HEK293 (cell line): Measurements from ENCODE around the gene EPAS1.

ENCODE experiments used
- CTCF ChIA-PET: fragments of 350-600 bp; formaldehyde crosslinking; extraction: SDS; loops from one replicate; lab custom pipeline; 2021; ENCODE audit warnings: antibody characterized with exemption; lab: Yijun Ruan, JAX
- POLR2A ChIA-PET: fragments of 300-600 bp; formaldehyde crosslinking; extraction: SDS; loops from one replicate; lab custom pipeline; 2020; ENCODE audit warnings: antibody characterized with exemption, inconsistent platforms; lab: Yijun Ruan, JAX
- H3K27ac ChIP-seq: fragments of 200-500 bp; sonication (Bioruptor generic); 2 replicates; pipeline ENCODE4 v1.5.1; 2014; ENCODE audit warnings: low read depth, low read length, control low read depth, inconsistent platforms; ENCODE audit errors: extremely low read depth
- H3K36me3 ChIP-seq, 2 experiments: fragments of 200-500 bp in 1 of 2; sonication (Bioruptor generic) in 1 of 2; 1 replicate in 1 of 2; 2 replicates in 1 of 2; pipeline ENCODE4 v1.5.1; 2014 to 2017; ENCODE audit warnings: inconsistent platforms in 2 of 2, low read length in 2 of 2; ENCODE audit not compliant: control insufficient read depth in 2 of 2, insufficient read depth in 1 of 2
- H3K4me1 ChIP-seq: fragments of 200-500 bp; sonication (Bioruptor generic); 2 replicates; pipeline ENCODE4 v1.5.1; 2014; ENCODE audit warnings: mild to moderate bottlenecking, low read length, inconsistent platforms; ENCODE audit not compliant: control insufficient read depth, insufficient read depth
- H3K4me3 ChIP-seq: 2 replicates; pipeline ENCODE4 v1.5.1; 2011; ENCODE audit warnings: low read depth, mild to moderate bottlenecking, control low read depth, low read length, moderate library complexity
- H3K9me3 ChIP-seq: fragments of 200-500 bp; sonication (Bioruptor generic); 2 replicates; pipeline ENCODE4 v1.5.1; 2014; ENCODE audit warnings: low read depth, low read length, inconsistent platforms; ENCODE audit not compliant: control insufficient read depth, insufficient read depth
- IKZF3 ChIP-seq: fragments of 450-650 bp; IDR thresholded peaks from 2 replicates; pipeline ENCODE4 v1.5.0; 2018; ENCODE audit warnings: missing biosample characterization, mild to moderate bottlenecking, missing genetic modification characterization, moderate library complexity
- MEIS1 ChIP-seq: sonication (generic); formaldehyde crosslinking; IDR thresholded peaks from 2 replicates; pipeline ENCODE4 v1.8.1; 2022; ENCODE audit warnings: missing genetic modification reagents, mild to moderate bottlenecking, borderline replicate concordance
- MZF1 ChIP-seq: fragments of 450-650 bp; formaldehyde crosslinking; IDR thresholded peaks from 2 replicates; pipeline ENCODE4 v1.5.1; 2017; ENCODE audit warnings: missing biosample characterization, missing genetic modification characterization, borderline replicate concordance
- OVOL3 ChIP-seq: fragments of 450-650 bp; formaldehyde crosslinking; IDR thresholded peaks from 2 replicates; pipeline ENCODE4 v1.5.1; 2016; ENCODE audit warnings: missing biosample characterization, missing genetic modification characterization
- PBX3 ChIP-seq: sonication (generic); formaldehyde crosslinking; IDR thresholded peaks from 2 replicates; pipeline ENCODE4 v1.8.1; 2022; ENCODE audit warnings: mild to moderate bottlenecking, moderate library complexity, missing genetic modification reagents
- RBAK ChIP-seq: fragments of 450-650 bp; formaldehyde crosslinking; IDR thresholded peaks from 2 replicates; pipeline ENCODE4 v1.5.1; 2016; ENCODE audit warnings: missing biosample characterization, missing genetic modification characterization
- SP2 ChIP-seq: fragments of 450-650 bp; formaldehyde crosslinking; IDR thresholded peaks from 2 replicates; pipeline ENCODE4 v1.5.1; 2016; ENCODE audit warnings: missing biosample characterization, missing genetic modification characterization
- ZBTB7A ChIP-seq: fragments of 450-650 bp; formaldehyde crosslinking; IDR thresholded peaks from 2 replicates; pipeline ENCODE4 v1.5.1; 2016; ENCODE audit warnings: low read depth, missing biosample characterization, missing genetic modification characterization
- ZFHX2 ChIP-seq: fragments of 450-650 bp; formaldehyde crosslinking; conservative IDR thresholded peaks from 2 replicates; pipeline ENCODE4 v1.5.1; 2016; ENCODE audit warnings: missing biosample characterization, missing genetic modification characterization
- ZNF146 ChIP-seq: fragments of 450-650 bp; formaldehyde crosslinking; IDR thresholded peaks from 2 replicates; pipeline ENCODE4 v1.5.1; 2016; ENCODE audit warnings: missing biosample characterization, missing genetic modification characterization
- ZNF148 ChIP-seq: fragments of 450-650 bp; formaldehyde crosslinking; IDR thresholded peaks from 2 replicates; pipeline ENCODE4 v1.5.0; 2017; ENCODE audit warnings: missing biosample characterization, missing genetic modification characterization, borderline replicate concordance
- ZNF19 ChIP-seq: fragments of 450-650 bp; formaldehyde crosslinking; IDR thresholded peaks from 2 replicates; pipeline ENCODE4; 2016; ENCODE audit warnings: missing biosample characterization, missing genetic modification characterization, low read depth
- ZNF221 ChIP-seq: fragments of 450-650 bp; formaldehyde crosslinking; IDR thresholded peaks from 2 replicates; pipeline ENCODE4 v1.5.1; 2017; ENCODE audit warnings: missing biosample characterization, missing genetic modification characterization, borderline replicate concordance
- ZNF23 ChIP-seq: fragments of 450-650 bp; formaldehyde crosslinking; IDR thresholded peaks from 2 replicates; pipeline ENCODE4 v1.5.1; 2016; ENCODE audit warnings: missing biosample characterization, missing genetic modification characterization, borderline replicate concordance
- ZNF248 ChIP-seq: fragments of 450-650 bp; formaldehyde crosslinking; IDR thresholded peaks from 2 replicates; pipeline ENCODE4 v1.5.1; 2017; ENCODE audit warnings: missing biosample characterization, missing genetic modification characterization
- ZNF302 ChIP-seq: fragments of 450-650 bp; formaldehyde crosslinking; IDR thresholded peaks from 2 replicates; pipeline ENCODE4 v1.5.1; 2016; ENCODE audit warnings: missing biosample characterization, missing genetic modification characterization, low read depth
- ZNF404 ChIP-seq: fragments of 450-650 bp; formaldehyde crosslinking; IDR thresholded peaks from 2 replicates; pipeline ENCODE4 v1.5.1; 2017; ENCODE audit warnings: missing biosample characterization, missing genetic modification characterization
- ZNF514 ChIP-seq: fragments of 450-650 bp; formaldehyde crosslinking; IDR thresholded peaks from 2 replicates; pipeline ENCODE4 v1.5.1; 2016; ENCODE audit warnings: missing biosample characterization, missing genetic modification characterization
- ZNF555 ChIP-seq: fragments of 450-650 bp; formaldehyde crosslinking; conservative IDR thresholded peaks from 2 replicates; pipeline ENCODE4 v1.5.1; 2017; ENCODE audit warnings: missing biosample characterization, mild to moderate bottlenecking, missing genetic modification characterization, inconsistent platforms
- ZNF596 ChIP-seq: fragments of 450-650 bp; IDR thresholded peaks from 2 replicates; pipeline ENCODE4 v1.5.0; 2018; ENCODE audit warnings: missing biosample characterization, mild to moderate bottlenecking, missing genetic modification characterization, moderate library complexity
- ZNF664 ChIP-seq: fragments of 450-650 bp; formaldehyde crosslinking; IDR thresholded peaks from 2 replicates; pipeline ENCODE4 v1.5.1; 2016; ENCODE audit warnings: missing biosample characterization, missing genetic modification characterization
- ZNF707 ChIP-seq: fragments of 450-650 bp; formaldehyde crosslinking; IDR thresholded peaks from 2 replicates; pipeline ENCODE4 v1.5.1; 2016; ENCODE audit warnings: missing biosample characterization, missing genetic modification characterization
- ZNF785 ChIP-seq: fragments of 450-650 bp; formaldehyde crosslinking; IDR thresholded peaks from 2 replicates; pipeline ENCODE4 v1.5.1; 2016; ENCODE audit warnings: missing biosample characterization, missing genetic modification characterization

Gene EPAS1

GRCh38 chr2:46274586-46274985, 22.6 kb upstream of the EPAS1 start:
- TF ChIP-seq IKZF3 (tag by site-specific recombination) (no peak), ZFHX2 (tag by site-specific recombination) (no peak), SP2 (no peak), ZBTB7A (tag by site-specific recombination) (no peak), ZNF146 (tag by site-specific recombination) (no peak), ZNF664 (tag by site-specific recombination) (no peak), ZNF148 (tag by site-specific recombination) (no peak), ZNF404 (tag by site-specific recombination) (no peak), MEIS1 (CRISPR knock-in tag) (no peak), ZNF555 (no peak), ZNF23 (no peak), OVOL3 (tag by site-specific recombination) (no peak), ZNF221 (tag by site-specific recombination) (no peak), ZNF514 (tag by site-specific recombination) (no peak), PBX3 (CRISPR knock-in tag) (no peak), ZNF707 (tag by site-specific recombination) (no peak), ZNF19 (tag by site-specific recombination) (no peak), MZF1 (tag by site-specific recombination) (no peak)

GRCh38 chr2:46275995-46276394, 21.2 kb upstream of the EPAS1 start:
- Histone ChIP-seq H3K36me3 (no peaks in the 10 kb centered on the region), H3K27ac (no peak overlapping the region), H3K9me3 (no peaks in the 10 kb centered on the region), H3K4me1 (no peaks in the 10 kb centered on the region), H3K4me3 (no peak overlapping the region)
- ChIA-PET POLR2A (no interaction called here), CTCF (interaction anchor here (0.6 to 1.1 kb wide), 5 partner anchors 9 to 372 kb away, joined by 3 to 6 read pairs (median 4); no protein-coding TSS in a partner anchor)
- TF ChIP-seq ZNF302 (tag by site-specific recombination): no peak
- no peak for TF ChIP-seq ZNF785 (tag by site-specific recombination)
- TF ChIP-seq RBAK: no peak
- TF ChIP-seq ZNF596 (tag by site-specific recombination): no peak
- no peak for TF ChIP-seq ZNF248 (tag by site-specific recombination)

More at GRCh38 chr2:46274586-46274985, 22.6 kb upstream of the EPAS1 start:
- no peaks in the 10 kb centered on the region for H3K9me3 ChIP-seq
- ChIA-PET CTCF (interaction anchor here (0.6 kb wide), 1 partner anchor 259 kb away, joined by 3 read pairs; no protein-coding TSS in a partner anchor), POLR2A (no interaction called here)
- no peaks in the 10 kb centered on the region for H3K4me1 ChIP-seq
- H3K4me3 ChIP-seq: no peak overlapping the region
- H3K27ac ChIP-seq: no peak overlapping the region
- no peaks in the 10 kb centered on the region for H3K36me3 ChIP-seq
